ENCODE data around the gene MCOLN1. TPM values are rescaled to one million over a fixed set of nuclear protein-coding genes. Genes with fewer than 3 reads are reported as not detected.
A peak's percentile ranks its signal among the peaks of the same experiment; 100 is the strongest.

Gene MCOLN1
- total and polyA plus RNA-seq, 2 of the 8 experiments (the other 6 are each of a cell fraction or from before 2014, with no cell fraction given): 19.1 to 40.0 TPM

DNA sequence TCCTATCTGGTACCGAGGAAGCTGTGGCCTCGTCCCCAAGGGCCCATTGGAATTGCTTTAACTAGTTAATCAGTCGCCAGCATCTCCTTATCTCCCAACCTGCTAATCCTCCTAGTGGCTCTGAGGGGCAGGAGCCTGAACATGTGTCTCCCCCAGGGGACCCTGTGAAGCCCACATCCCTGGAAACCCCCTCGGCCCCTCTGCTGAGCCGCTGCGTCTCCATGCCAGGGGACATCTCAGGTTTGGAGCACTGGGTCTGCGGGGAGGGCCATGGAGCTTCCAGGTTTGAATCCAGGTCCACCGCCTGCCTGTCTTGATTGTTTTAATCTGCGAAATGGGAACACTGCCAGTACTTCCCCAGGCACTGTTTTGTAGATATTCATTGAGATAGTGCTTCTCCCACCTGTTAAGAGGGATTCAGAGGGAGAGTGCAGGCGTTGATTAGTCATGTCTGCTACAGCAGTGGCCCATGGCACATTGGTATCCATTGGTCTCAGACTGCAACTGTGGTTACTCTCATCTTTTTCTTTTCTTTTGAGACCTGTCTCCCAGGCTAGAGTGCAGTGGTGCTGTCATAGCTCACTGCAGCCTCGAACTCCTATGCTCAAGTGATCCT lies 19.5 kb downstream of the MCOLN1 start:
- CTCF ChIA-PET (ENCODE audit: partially characterized antibody): interaction anchor here (0.8 to 1.2 kb wide), 4 partner anchors 9 to 258 kb away, joined by 3 to 5 read pairs (median 3); no protein-coding TSS in a partner anchor
- no peak for TF ChIP-seq CREB1 (IDR thresholded peaks at IDR 0.05)

More for the DNA sequence above, 19.5 kb downstream of the MCOLN1 start:
- no peak overlapping the region for H3K14ac ChIP-seq (ENCODE audit: insufficient read length)
- no peaks in the 10 kb centered on the region for H3K9me3 ChIP-seq (ENCODE audit: insufficient read depth in 2 of 2, low read depth in 1 of 2, low read length in 1 of 2)
- POLR2A ChIA-PET (ENCODE audit: partially characterized antibody): interaction anchor here (0.6 to 2.3 kb wide), 5 partner anchors 9 to 55 kb away, joined by 3 to 10 read pairs (median 3); no protein-coding TSS in a partner anchor
- H4K5ac ChIP-seq (ENCODE audit: insufficient read length, low read depth, low read length): no peak overlapping the region
- no peak overlapping the region for H3K9ac ChIP-seq (replicated peaks in 1 of 4; ENCODE audit: extremely low read depth in 1 of 4, low read depth in 3 of 4, low read length in 3 of 4)
- H4K91ac ChIP-seq (replicated peaks; ENCODE audit: insufficient read length, low read length): no peak overlapping the region
- H2AFZ ChIP-seq (ENCODE audit: low read length): no peak overlapping the region
- H3K79me1 ChIP-seq (ENCODE audit: low read depth, low read length): no peaks in the 10 kb centered on the region
- no peak overlapping the region for H3K4me2 ChIP-seq (ENCODE audit: insufficient read depth in 1 of 2, low read depth in 2 of 2, low read length in 2 of 2)
- H3K4me1 ChIP-seq (replicated peaks in 1 of 4; ENCODE audit: control insufficient read depth in 3 of 4, insufficient read depth in 4 of 4, low read length in 3 of 4): 0 out of 7 replicates have a peak, but pooled peaks cover 0 to 2% (median 0%) of the 10 kb centered on the region in 4 experiments
- no peak overlapping the region for H3K27ac ChIP-seq (ENCODE audit: low read depth, low read length)
- H3K36me3 ChIP-seq (ENCODE audit: control insufficient read depth in 2 of 4, insufficient read depth in 4 of 4, low read length in 3 of 4): peaks cover 3 to 30% (median 15%) of the 10 kb centered on the region in 4 experiments; a peak in 7 of 8 replicates
- no peaks in the 10 kb centered on the region for H3K27me3 ChIP-seq (replicated peaks in 1 of 4; ENCODE audit: control insufficient read depth in 3 of 4, extremely low read depth in 1 of 4, insufficient read depth in 3 of 4, low read length in 3 of 4)
- no peak overlapping the region for H3K18ac ChIP-seq (ENCODE audit: extremely low read depth, low read length)
- no peak overlapping the region for H2BK20ac ChIP-seq (ENCODE audit: low read length)
- no peak overlapping the region for H3K23ac ChIP-seq (ENCODE audit: insufficient read length)
- H4K20me1 ChIP-seq (replicated peaks in 1 of 2; ENCODE audit: control insufficient read depth in 1 of 2, insufficient read depth in 2 of 2, low read length in 2 of 2): peaks cover 0 to 3% of the 10 kb centered on the region in 2 experiments
- no peak overlapping the region for H3K4ac ChIP-seq (replicated peaks; ENCODE audit: insufficient read length, low read depth, low read length)
- H3K56ac ChIP-seq (replicated peaks; ENCODE audit: insufficient read length, low read depth, low read length): no peak overlapping the region
- no peak overlapping the region for H2BK5ac ChIP-seq (ENCODE audit: low read depth, low read length)
- H2BK15ac ChIP-seq (ENCODE audit: low read length): no peak overlapping the region
- no peaks in the 10 kb centered on the region for H3K23me2 ChIP-seq (ENCODE audit: low read depth, low read length)
- H3K79me2 ChIP-seq (ENCODE audit: control insufficient read depth in 1 of 2, insufficient read depth in 2 of 2, low read length in 2 of 2): no peaks in the 10 kb centered on the region
- 0 out of 2 replicates have a peak overlapping the region, but pooled peaks have one; percentile 12 for H4K8ac ChIP-seq (ENCODE audit: extremely low read depth, insufficient read depth, low read length)
- DNase-seq (ENCODE audit: low read depth in 1 of 2, low spot score in 2 of 2) (no peak), FAIRE-seq (no peak)
- WGBS, 2 experiments (ENCODE audit: extremely low coverage in 1 of 2, insufficient coverage in 1 of 2, insufficient read length in 1 of 2, insufficient replicate concordance in 2 of 2, low coverage in 1 of 2, low lambda C conversion rate in 2 of 2, missing lambda C conversion rate in 1 of 2): 93% methylated on average over 9 of the region's 11 CpGs; no CpG with 5 or more reads in 1 of the 2 experiments
- H2BK12ac ChIP-seq (ENCODE audit: low read depth, low read length): no peak overlapping the region
- H2BK120ac ChIP-seq (replicated peaks; ENCODE audit: low read depth, low read length): no peak overlapping the region
- no peak overlapping the region for H3K4me3 ChIP-seq (ENCODE audit: extremely low read depth in 1 of 4, insufficient read depth in 2 of 4, low read depth in 3 of 4, low read length in 4 of 4)
- no peak overlapping the region for H2AK5ac ChIP-seq (ENCODE audit: low read depth, low read length)
